Activated CD8-positive, alpha-beta memory T cell treated with anti-CD3 and anti-CD28 coated beads for 4 hours (primary cell): ENCODE results near the gene CFAP74.
A peak's percentile ranks its signal among the peaks of the same experiment; 100 is the strongest.

Experiments used
- DNase-seq, 2 donors: peaks; one replicate each; pipeline ENCODE4 v3.0.0-alpha.2; 2020; ENCODE audit warnings: low read depth in 2 of 2

The CFAP74 gene, protein sequence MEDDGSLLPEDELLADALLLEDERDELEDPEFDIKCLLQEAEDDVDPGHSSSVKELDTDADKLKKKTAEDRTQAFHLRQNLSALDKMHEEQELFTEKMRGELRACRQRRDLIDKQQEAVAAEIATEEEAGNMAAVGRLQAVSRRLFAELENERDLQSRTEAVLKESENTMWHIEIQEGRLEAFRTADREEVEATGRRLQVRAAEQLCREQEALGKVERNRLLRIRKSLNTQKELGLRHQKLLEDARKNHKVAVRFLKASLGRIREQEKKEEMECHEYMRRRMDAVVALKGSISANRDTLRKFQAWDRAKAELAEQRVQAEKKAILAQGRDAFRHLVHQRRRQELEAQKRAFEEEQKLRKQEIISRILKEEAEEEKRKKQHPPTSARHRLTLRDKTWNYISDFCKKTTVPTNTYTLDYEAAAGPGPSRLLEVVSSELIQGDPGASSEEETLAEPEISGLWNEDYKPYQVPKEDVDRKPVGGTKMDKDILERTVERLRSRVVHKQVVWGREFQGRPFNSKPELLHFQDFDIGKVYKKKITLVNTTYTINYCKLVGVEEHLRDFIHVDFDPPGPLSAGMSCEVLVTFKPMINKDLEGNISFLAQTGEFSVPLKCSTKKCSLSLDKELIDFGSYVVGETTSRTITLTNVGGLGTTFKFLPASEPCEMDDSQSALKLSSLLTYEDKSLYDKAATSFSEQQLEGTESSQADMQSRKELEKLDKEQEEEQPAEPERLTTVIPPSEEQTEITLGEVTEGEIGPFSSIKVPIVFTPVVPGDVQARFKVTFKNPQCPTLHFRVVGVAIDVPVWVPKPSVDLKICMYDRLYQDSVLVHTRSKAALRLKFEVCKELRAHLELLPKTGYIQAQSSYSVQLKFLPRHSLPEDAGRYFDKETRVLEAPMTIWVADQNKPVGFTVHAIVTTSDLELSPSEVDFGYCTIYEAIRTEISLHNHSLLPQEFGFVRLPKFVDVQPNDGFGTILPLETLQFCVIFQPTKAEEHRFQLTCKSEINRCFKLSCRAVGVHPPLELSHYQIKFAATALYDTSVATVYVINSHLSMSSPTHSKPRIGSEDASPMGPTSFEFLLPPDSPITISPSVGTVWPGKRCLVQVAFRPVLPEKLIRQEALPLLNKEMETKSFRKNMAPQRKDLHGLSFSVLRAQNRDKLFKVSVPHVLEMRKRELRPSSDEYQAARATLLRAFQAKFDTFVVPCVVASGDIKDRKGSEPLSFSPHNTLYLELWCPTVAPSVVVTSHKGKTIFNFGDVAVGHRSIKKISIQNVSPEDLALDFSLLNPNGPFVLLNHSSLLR (N-terminal part only)

DNA sequence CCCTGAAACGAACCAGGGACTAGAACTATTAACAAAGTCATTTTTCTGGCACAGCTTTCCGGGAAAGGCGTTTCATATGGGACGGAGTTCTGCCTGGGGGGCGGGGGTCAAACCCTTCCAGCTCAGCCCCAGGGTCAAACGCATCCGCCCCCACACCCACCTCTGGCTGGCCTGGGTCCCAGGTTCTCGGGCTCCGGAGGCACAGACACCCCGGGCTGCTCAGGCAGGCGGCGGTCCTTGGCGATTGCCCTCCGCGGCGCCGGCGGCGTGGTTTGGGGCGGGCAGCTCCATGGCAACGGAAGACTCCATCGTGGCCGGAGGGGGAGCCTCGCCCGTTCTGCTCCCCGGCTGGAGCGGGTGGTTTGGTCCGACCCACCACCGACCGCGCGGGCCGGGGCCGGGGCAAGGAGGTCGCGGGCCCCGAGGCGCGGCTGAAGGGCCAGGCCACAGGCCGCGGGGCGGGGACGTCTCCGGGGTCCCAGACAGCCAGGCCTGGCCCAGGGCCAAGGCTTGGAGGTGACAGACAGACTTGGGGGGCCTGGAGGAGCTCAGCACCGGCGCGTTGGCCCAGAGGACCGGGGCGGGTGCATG is at the start of gene CFAP74:
TSS of gene CFAP74 (minus strand) at position 246 of the 591 bp plus-strand sequence. CDS start 12,830 bp downstream, outside the sequence.
- no peak for DNase-seq

DNA sequence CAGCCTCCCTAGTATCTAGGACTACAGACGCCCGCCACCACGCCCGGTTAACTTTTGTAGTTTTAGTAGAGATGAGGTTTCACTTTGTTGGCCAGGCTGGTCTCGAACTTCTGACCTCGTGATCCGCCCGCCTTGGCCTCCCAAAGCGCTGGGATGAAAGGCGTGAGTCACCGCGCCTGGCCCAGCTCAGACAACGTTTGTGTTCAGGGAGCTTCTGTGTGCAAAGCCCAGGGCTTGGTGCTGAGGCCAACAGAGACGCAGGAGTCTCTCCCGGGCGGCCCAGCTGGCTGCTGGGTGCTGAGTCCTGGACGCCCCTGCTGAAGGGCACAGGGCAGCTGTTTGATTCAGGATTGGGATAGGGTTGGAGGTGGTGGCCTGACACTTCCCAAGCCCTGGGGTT is 49.6 kb upstream of the CFAP74 start:
- no peak for DNase-seq

DNA sequence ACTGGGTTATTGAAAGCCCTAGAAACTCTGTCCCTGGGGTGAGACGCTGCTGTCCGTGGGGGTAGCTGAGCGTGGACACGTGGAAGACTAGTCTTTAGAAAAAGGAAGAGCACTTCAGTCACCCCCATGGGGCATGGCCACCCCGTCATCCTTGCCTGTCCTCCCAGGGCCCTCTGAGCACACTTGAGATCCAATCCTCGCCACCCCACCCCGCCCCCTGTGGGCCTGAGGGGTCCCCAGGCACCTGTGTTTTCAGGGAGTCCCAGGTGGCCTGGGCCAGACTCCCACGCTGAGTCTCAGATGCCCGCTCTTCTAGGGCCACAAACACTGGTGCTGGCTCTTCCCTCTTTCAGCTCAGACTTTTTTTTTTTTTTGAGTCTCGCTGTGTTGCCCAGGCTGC is 49.2 kb upstream of the CFAP74 start:
- DNase-seq: no peak

DNA sequence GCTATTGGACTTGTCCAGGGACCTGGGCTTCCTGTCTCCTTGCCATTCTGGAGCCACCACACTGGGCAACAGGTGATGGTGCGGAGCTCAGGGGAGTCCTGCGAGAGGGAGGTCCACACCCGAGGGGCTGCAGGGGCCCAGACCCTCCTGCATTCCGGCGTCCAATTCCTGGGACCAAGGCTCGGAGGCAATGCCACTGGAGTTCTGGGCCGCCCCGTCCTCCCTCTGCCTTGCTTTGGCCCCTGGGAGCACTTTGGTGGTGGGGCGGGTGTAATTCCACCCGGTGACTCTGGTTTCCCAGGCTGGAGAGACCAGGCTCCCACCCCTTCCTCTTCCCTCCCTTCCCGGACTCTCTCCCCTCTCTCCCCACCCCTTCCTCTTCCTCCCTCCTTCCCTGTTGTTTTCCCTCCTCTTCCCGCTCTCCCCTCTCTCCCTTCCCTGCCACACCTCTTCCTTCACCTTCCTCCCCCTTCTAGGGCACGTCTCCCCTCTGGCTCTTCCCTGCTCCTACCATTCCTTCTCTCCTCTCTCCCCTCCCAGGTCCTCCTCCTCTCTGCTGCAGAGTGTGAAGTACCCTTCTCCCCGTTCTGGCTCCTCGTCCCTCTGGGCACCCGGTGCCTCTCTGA is 48.6 kb upstream of the CFAP74 start:
- no peak for DNase-seq

DNA sequence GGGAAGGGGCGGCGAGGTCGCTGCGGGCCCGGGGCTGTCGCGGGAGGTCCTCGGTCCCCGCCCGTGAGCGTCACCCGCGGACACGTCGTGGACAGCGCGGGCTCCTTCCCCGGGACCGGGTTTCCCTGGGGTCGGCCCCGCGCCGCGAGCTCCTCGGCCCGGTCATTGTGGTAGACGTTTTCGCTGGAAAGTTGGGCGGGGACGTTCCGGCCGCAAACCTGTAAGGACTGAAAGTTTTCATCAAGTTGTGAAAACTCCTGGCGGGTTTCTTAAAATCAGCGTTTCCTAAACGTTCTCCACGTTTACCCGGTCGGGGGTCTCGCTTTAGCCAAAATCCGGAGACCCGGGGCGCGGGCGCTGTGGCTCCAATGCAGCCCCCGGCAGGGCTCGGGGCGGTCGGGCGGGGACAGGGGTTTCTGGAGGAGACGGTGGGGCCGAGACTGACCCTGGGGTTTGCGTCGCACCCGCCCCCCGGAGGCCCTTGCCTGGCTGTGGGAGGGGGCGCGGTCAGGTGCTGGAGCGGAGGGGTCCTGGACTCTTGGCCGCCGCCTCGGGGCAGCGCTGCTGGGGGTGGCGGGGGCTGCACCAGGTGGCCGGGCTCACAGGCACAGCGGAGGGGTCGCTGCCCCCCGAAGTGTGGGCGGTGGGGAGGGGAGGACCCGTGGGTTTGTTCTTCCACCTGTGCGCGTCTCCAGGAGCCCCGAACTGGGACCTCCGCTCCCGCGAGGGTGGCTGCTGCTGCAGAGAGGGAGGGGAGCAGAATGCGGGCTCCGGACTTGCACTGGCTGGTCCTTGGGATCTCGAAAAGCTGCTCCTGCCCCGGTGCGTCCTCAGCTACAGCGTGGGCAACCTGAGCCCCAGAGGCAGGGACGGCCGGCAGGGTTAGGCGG is 47.5 kb upstream of the CFAP74 start:
- DNase-seq: no peak

DNA sequence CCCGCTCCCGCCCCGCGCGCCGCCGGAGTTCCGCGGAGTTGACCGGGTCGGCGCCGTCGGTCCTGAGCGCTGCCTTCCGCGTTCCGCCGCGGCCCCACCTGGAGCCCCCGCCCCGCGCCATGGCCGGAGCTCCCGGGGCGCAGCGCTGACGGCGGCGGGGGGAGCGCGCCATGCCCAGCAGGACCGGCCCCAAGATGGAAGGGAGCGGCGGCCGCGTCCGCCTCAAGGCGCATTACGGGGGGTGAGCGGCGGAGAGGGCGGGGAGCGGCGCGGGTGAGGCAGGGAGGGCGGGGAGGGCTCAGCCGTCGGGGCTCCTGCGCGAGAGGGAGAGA is 46.8 kb upstream of the CFAP74 start:
- DNase-seq: no peak

DNA sequence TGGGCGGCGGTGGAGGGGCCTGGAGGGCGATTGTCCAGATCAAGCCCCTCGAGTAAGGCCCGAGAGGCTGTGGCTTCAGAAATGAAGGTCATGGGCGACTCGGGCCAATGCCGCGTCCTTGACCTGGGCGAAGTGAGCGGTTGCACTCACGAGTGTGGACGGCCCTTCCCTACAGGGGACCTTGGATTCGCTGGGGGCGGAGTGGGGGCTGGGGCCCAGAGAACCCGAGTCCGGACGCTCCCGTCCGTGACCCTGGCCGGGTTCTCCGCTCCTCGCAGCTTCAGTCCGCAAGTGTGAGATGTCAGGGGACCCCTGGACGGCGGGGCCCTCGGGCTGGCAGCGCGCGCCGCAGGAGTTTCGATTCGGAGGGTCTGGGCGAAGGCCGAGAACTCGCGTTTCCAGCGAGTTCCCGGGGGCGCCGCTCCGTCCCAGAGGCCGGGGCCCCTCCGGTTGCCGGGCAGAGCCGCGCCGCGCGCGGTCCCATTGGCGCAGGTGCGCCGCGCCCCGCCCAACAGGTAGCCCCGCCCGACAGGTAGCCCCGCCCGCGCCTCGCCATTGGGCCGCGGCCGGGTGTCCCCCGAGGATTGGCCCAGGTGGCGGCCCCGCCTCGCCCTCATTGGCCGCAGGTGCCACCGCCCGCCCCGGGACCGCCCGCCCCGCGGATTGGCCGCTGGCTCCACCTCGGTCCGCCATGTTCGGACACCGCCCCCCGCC is 46.3 kb upstream of the CFAP74 start, which contains the start of gene PRKCZ:
TSS of gene PRKCZ (plus strand) at position 694 of the 714 bp plus-strand sequence. CDS start 220 bp downstream, outside the sequence.
- DNase-seq: peak; percentile 87 to 92

DNA sequence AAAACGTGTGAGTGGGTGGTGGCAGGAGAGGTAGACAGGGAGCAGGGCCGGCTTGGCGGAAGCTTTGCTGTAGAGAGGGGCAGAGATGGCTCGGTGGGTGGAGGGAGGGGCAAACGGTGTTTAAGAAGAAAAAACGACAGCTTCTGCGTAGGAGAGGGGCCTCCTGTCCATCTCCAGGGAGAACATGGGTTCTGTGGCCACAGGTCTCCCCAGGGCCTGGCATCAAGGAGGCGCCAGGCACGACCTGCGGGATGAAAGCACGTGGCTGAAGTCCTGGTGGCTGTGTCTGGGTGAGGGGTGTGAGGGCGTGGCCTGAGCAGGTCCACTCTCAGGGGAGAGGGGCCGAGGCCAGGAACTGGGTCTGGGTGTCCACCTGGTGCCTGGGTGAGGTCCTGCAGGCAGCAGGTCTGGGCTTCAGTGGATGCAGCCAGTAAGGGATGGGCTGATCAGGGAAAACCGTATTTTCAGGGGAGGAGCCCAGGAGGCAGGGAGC is 45.7 kb upstream of the CFAP74 start:
- no peak for DNase-seq

DNA sequence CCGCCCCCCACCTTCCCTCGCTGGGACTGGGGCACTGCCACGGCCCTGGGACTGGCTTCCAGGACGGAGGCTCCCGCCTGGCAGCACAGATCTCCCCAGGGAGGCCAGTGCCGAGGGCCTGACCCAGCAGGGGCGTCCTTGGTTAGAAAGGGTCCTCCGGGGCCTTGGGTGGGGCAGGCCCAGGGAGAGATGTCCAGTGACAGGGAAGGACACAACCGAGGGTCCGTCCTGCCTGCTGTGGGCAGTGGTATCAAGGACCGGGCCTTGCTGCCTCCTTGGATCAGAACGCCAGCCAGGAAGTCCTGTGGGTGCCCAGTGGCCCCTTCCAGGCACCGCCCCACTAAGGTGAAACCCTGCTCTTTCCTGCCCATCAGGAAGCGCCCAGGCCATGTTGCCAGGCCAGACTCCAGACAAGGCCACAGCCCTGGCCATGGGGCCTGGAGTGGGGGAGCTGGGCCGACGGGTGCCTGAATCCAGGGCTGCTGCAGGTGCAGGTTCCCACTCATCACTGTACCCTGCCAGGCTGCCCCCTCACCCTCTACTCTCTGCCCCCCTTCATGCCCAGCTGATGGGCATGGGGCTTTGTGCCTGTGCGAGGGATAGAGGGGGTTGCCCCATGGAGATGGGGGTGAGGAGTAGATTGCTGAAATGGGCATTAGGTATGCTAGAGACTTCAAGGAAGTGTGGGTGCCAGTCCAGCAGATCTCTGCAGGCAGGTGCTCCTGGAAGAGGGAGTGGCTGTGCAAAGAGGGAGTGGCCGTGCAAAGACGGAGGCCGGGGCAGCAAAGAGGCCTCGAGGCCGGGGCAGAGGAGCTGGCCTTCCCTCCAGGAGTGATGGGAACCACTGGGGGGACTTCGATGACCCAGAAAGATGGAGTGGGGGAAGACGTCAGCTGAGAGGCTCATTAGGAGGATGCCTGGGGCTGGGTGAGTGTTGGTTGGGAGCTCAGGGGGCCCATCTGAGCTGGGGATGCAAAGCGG is 44.5 kb upstream of the CFAP74 start:
- no peak for DNase-seq

DNA sequence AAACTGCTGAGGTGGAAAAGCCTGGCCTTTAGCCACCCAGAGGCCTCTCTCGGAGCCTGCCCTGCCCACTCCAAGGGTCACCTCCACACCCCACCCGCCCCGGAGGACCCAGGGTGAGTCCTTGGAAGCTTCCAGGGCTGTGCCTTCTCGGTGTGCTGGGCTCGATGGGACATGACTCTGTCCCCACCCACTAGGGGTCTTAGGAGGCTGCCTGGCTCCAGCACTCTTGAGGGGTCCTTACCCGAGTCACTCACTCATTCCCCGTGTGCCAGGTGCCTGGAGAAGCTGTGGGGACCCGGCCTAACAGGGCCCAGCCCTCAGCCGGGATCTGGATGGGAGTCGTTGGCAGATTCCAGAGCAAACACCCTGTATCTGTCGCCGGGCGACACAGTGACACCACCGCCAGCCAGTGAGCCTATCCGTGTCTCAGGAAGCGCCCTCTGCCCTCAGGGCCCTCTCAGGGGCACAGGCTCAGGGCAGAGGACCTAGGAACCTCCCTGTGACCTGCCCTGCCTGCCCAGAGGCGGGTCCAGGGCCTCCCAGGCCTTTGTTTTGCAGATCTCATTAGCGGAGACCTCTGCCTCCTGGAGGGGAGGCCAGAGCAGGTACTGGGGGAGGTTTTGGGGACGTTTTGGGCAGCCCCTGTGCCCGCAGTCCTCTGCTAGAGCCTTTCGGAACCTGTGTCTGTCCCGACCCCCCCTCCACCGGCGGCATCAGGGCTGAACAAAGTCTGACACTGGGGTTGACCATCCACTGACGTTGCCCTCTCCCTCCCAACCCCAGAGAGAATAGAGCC is 43.6 kb upstream of the CFAP74 start:
- no peak for DNase-seq

DNA sequence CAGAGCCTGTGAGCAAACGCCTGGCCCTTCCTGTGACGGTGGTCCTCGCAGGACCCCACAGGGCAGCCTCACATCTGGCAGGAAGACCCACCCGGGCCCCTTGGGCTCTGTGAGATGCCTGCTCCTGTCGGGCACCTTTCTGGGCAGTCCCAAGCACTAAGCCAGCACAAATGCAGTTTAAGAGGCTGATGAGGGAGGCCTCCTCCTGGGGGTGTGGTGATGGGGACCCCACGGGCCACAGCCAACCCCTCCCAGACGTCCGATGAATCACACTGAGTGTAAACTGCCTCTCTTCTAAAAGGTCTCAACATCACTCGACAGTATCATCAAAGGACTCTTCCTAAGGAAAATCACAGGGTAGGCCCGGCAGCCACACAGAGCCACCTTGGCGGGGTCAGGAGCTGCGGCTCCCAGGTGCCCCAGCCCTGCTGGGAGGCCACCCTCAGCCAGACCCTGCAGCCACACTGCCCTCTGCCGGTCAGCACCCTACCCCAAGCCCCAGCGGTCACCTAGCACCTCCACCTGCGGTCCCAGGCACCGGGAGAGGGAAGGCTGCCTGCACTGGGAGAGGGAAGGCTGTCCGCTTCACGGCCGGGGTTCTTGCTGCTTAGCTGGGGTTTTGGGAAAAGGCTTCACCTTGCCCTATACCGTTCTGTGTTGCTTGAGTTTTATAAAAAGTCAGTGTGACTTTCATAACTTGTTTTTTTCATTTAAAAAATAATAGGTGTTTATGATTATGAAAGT is 42.8 kb upstream of the CFAP74 start:
- no peak for DNase-seq

DNA sequence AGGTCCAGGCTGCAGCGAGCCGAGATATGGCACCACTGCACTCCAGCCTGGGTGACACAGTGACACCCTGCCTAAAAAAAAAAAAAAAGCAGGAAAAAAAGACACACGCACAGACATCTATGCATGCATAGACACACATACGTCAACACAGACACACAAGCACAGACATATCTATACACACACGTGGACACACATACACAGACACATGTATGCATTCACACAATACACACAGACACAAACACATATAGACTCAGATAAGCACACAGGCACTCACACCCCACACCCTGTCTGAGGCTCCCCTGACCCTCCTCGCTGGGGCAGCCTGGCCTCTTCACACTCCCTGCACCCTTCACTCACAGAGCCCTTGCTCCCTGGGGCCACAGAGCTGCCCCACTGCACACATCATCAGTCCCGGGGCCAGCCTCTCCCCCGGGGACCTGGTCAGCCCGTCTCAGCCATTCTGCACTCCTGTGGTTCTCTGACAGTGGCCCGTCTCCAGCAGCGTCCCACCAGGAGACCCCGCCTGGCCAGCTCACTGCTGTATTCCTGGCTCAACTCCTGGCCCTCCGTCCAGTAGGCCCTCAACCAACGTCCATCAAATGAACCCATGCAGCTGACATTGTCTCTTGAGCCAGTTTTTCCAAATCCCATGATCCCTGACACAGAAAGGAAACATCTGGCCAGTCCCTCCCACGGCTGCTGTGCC is 42.0 kb upstream of the CFAP74 start:
- DNase-seq: no peak

DNA sequence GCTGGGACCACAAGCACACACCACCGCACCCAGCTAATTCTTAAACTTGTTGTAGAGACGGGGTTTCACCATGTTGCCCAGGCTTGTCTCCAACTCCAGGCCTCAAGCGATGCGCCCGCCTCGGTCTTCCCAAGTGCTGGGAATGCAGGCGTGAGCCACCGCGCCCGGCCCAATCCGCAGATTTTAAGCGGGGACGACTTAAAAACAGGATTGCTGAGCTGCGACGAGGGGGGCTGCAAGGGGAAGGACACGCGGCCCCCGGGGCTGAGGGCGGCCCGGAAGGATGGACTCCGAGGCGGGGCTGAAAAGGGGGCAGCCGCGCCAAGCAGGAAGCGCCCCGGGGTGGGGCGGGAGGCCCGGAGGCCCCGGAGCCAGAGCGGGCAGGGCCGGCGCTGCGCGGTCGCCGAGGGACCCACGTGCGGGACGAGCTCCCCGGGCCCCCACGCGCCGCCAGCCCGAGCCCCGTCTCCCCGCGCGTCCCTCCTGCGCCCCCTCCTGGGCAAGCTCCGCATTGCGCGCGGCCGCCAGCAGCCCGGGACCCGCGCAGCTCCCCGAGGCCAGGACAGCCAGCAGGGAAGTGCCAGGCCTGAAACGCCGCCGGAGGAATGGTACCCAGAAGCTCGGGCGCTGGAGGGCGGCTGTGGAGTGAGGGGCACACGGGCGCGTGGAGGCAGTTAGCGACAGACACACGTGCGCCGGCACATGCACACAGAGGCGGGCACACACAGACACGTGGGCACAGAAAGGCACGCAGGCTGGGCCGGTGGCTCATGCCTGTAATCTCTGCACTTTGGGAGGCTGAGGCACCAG is 41.1 kb upstream of the CFAP74 start:
- peak; percentile 49 to 58 for DNase-seq

DNA sequence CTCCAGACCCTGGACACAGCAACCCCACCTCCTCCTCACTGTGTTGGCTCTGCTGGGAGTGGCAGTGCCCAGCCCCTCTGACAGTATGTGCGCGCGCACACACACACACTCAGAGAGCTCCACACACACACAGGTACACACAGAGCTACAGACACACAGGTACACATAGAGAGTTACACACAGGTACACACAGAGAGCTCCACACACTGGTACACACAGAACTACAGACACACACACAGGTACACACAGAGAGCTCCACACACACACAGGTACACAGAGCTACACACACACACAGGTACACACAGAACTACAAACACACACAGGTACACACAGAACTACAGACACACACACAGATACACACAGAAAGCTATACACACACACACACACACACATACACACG is 40.3 kb upstream of the CFAP74 start:
- no peak for DNase-seq
